PC-9 (cell line): ENCODE measurements around the gene DNAJC7.

ENCODE experiments used
- EZH2 ChIP-seq: fragments of 200-600 bp; sonication (generic); IDR thresholded peaks from 2 replicates; pipeline ENCODE4 v1.8.0; 2017; ENCODE audit warnings: antibody characterized with exemption, low read depth
- TF ChIP-seq, protein P1 (sequence below): fragments of 200-600 bp; sonication (generic); conservative IDR thresholded peaks from 2 replicates; pipeline ENCODE4 v1.6.1; 2017; ENCODE audit warnings: mixed run types, antibody characterized with exemption, mild to moderate bottlenecking, moderate library complexity

DNA sequence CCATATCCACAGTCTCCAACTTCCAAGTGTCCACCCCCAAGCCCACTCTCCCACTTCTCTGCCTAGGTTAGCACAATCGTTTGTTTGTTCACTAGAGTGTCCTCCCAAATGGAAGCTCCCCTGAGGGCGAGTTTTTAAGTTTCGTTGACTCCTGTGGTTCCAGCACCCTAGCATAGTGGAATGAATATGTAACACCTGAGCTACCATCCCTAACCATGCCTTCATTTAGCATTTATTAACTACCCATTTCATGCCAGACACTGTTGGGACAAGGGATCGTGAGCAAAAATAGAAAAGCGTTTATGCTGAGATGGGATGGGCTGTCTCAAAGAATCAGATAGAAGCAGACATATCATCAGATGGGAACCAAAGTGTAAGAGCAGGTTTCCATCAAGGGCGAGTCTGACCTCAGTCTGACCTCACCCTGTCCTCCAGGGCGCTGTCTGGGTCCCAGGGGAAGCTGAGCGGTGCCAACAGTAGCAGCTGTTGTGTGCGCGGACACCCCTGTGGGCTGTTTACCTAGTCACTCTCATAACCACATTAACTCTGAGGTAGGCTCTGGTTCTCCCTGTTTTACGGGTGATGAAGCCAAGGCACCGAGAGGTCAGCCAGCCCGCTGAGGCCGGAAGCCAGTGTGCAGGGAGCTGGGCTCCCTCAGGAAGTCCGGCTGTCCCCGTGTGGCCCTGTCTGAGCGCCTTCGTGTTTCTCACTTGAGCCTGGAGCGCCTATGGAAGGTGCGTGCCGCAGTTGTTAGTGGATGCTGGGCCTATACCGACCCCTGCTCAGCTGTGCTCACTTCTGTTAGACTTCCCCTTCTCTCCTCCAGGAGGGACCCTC lies 44.5 kb downstream of the DNAJC7 start:
- TF ChIP-seq, protein P1, sequence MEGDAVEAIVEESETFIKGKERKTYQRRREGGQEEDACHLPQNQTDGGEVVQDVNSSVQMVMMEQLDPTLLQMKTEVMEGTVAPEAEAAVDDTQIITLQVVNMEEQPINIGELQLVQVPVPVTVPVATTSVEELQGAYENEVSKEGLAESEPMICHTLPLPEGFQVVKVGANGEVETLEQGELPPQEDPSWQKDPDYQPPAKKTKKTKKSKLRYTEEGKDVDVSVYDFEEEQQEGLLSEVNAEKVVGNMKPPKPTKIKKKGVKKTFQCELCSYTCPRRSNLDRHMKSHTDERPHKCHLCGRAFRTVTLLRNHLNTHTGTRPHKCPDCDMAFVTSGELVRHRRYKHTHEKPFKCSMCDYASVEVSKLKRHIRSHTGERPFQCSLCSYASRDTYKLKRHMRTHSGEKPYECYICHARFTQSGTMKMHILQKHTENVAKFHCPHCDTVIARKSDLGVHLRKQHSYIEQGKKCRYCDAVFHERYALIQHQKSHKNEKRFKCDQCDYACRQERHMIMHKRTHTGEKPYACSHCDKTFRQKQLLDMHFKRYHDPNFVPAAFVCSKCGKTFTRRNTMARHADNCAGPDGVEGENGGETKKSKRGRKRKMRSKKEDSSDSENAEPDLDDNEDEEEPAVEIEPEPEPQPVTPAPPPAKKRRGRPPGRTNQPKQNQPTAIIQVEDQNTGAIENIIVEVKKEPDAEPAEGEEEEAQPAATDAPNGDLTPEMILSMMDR: no peak
- no peak for TF ChIP-seq EZH2
